Measurements from ENCODE around the gene TPST1.

The TPST1 gene

GRCh38 chr7:66247380-66248078, 42.4 kb downstream of the TPST1 start:
- peaks cover 11% of the 10 kb centered on the region for H3K36me3 Mint-ChIP-seq (ENCODE audit: low read depth)
- no peak overlapping the region for H3K27ac Mint-ChIP-seq
- no peaks in the 10 kb centered on the region for H3K9me3 Mint-ChIP-seq
- no peak overlapping the region for H3K4me3 Mint-ChIP-seq
- no peak for TF ChIP-seq CTCF (IDR thresholded peaks at IDR 0.05; ENCODE audit: unreplicated experiment in 3 of 3)
- H3K27me3 Mint-ChIP-seq (ENCODE audit: low read depth) = no peaks in the 10 kb centered on the region
- no peaks in the 10 kb centered on the region for H3K4me1 Mint-ChIP-seq

- no peak overlapping the region for H3K4me3 Mint-ChIP-seq
- no peaks in the 10 kb centered on the region for H3K27me3 Mint-ChIP-seq (ENCODE audit: low read depth)
- H3K4me1 Mint-ChIP-seq = no peaks in the 10 kb centered on the region
- H3K36me3 Mint-ChIP-seq (ENCODE audit: low read depth) = peaks cover 21% of the 10 kb centered on the region
- no peak overlapping the region for H3K27ac Mint-ChIP-seq
- H3K9me3 Mint-ChIP-seq = no peaks in the 10 kb centered on the region
- no peak for TF ChIP-seq CTCF (IDR thresholded peaks at IDR 0.05; ENCODE audit: unreplicated experiment in 3 of 3)
These were observed 45.6 kb downstream of the TPST1 start for GRCh38 chr7:66250711-66251110.

GRCh38 chr7:66255534-66256100, 50.5 kb downstream of the TPST1 start:
- no peaks in the 10 kb centered on the region for H3K27me3 Mint-ChIP-seq (ENCODE audit: low read depth)

GRCh38 chr7:66256281-66256680, 51.1 kb downstream of the TPST1 start:
- no peak for TF ChIP-seq CTCF (IDR thresholded peaks at IDR 0.05; ENCODE audit: unreplicated experiment in 3 of 3)
- H3K4me1 Mint-ChIP-seq = no peaks in the 10 kb centered on the region
- H3K4me3 Mint-ChIP-seq = no peak overlapping the region
- H3K9me3 Mint-ChIP-seq = no peaks in the 10 kb centered on the region
- H3K27ac Mint-ChIP-seq = no peak overlapping the region
- peaks cover 20% of the 10 kb centered on the region for H3K36me3 Mint-ChIP-seq (ENCODE audit: low read depth)
- H3K27me3 Mint-ChIP-seq (ENCODE audit: low read depth) = no peaks in the 10 kb centered on the region

More at GRCh38 chr7:66255534-66256100, 50.5 kb downstream of the TPST1 start:
- no peaks in the 10 kb centered on the region for H3K9me3 Mint-ChIP-seq
- H3K4me1 Mint-ChIP-seq = no peaks in the 10 kb centered on the region
- no peak overlapping the region for H3K27ac Mint-ChIP-seq
- no peak overlapping the region for H3K4me3 Mint-ChIP-seq
- peaks cover 21% of the 10 kb centered on the region for H3K36me3 Mint-ChIP-seq (ENCODE audit: low read depth)
- no peak for TF ChIP-seq CTCF (IDR thresholded peaks at IDR 0.05; ENCODE audit: unreplicated experiment in 3 of 3)

- Mint-ChIP-seq H3K4me1 (no peaks in the 10 kb centered on the region), H3K4me3 (no peak overlapping the region), H3K9me3 (peaks cover 4% of the 10 kb centered on the region), H3K27ac (no peak overlapping the region), H3K27me3 (ENCODE audit: low read depth) (no peaks in the 10 kb centered on the region), H3K36me3 (ENCODE audit: low read depth) (peaks cover 23% of the 10 kb centered on the region)
- no peak for TF ChIP-seq CTCF (IDR thresholded peaks at IDR 0.05; ENCODE audit: unreplicated experiment in 3 of 3)
These were observed 52.3 kb downstream of the TPST1 start for GRCh38 chr7:66257481-66257880.

GRCh38 chr7:66258409-66258808, 53.3 kb downstream of the TPST1 start:
- TF ChIP-seq CTCF (IDR thresholded peaks at IDR 0.05; ENCODE audit: unreplicated experiment in 3 of 3) = no peak
- H3K9me3 Mint-ChIP-seq = peaks cover 6% of the 10 kb centered on the region
- peaks cover 20% of the 10 kb centered on the region for H3K36me3 Mint-ChIP-seq (ENCODE audit: low read depth)

More at GRCh38 chr7:66258409-66258808, 53.3 kb downstream of the TPST1 start:
- no peak overlapping the region for H3K4me3 Mint-ChIP-seq
- H3K27me3 Mint-ChIP-seq (ENCODE audit: low read depth) = no peaks in the 10 kb centered on the region
- peak overlapping the region in 2 of 3 experiments; percentile 27 to 34 for H3K27ac Mint-ChIP-seq
- no peaks in the 10 kb centered on the region for H3K4me1 Mint-ChIP-seq
